HG02938 (cell line): ENCODE results near the gene CENPVL2.
"Not testable (repeated sequence)": the region's sequence is repeated elsewhere in the genome, so short reads cannot be mapped to it uniquely, and the experiment has no call there.

Experiments used
- ATAC-seq: cut with Tn5 transposase; IDR thresholded peaks from one replicate; pipeline ENCODE4 v1.9.1; 2021; ENCODE audit warnings: mild to moderate bottlenecking, moderate library complexity; ENCODE audit not compliant: unreplicated experiment

CENPVL2 gene

DNA sequence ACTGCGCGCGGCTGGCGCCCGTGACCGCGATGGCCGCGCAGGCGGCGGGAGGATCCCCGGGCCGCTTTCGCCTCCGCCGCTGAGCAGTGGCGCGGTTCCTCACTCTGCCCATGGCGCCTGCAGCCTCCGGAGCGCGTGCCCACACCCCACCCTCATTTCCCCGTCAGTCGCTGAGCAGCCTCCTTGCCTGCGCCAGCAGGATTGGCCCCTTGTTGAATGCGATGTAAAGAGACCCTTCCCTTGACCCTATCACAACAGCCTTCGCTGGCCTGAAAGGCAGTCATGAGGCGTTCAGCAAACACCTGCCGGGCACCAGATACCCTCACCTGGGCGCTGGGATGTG lies at the start of gene CENPVL2:
TSS of gene CENPVL2 (minus strand) at position 112 of the 343 bp plus-strand sequence. CDS start at position 112, 0 bp downstream.
- ATAC-seq: not testable (repeated sequence)

GRCh38 chrX:51728202-51728601 lies 45.6 kb upstream of the CENPVL2 start:
- ATAC-seq: no peak

DNA sequence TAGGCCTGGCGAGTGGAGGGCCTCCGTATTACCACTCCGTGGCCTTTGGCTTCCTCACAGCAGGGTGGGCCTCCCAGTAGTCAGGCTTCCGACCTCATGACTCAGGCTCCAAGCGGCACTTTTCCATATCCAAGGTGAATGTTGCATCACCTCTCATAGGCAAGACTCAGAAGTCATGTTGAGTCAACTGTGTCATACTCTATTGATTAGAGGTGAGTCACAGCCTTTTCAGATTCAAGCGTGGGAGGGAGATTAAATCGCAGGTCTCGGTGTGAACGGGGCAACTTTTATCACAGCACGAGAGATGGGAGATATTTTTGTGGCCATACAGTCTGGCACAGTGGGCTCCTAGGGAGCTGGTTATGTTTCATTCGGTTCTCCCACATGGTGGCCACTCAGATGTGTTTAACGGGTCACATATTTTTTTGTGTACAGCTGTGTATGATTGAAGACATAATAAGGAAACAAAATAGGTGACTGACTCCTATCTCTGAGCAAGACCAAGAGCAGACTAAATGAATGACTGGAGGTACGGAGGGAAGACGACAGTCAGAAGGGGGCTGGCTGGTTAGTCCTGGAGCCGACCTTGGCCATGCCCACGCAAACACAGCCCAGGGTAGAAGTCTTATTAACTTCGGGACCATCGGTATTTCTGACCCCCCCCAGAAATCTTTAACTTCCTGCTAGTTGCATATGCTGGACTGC lies 30.5 kb upstream of the CENPVL2 start:
- not testable (repeated sequence) for ATAC-seq

DNA sequence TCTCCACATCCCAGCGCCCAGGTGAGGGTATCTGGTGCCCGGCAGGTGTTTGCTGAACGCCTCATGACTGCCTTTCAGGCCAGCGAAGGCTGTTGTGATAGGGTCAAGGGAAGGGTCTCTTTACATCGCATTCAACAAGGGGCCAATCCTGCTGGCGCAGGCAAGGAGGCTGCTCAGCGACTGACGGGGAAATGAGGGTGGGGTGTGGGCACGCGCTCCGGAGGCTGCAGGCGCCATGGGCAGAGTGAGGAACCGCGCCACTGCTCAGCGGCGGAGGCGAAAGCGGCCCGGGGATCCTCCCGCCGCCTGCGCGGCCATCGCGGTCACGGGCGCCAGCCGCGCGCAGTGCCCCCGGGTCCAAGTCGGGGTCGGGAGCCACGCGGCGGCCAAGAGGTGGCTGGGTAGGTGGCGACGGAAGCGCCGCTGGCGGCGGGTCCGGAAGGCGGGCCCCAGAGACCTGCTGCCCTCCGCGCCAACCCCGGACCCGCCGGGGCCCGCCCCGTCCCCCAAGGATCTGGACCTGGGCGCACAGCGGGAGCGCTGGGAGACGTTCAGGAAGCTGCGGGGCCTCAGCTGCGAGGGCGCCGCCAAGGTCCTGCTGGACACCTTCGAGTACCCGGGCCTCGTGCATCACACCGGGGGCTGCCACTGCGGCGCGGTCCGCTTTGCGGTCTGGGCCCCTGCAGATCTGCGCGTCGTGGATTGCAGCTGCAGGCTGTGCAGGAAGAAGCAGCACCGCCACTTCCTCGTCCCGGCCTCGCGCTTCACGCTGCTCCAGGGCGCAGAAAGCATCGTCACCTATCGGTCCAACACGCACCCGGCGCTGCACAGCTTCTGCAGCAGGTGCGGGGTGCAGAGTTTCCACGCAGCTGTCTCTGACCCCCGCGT lies 27.9 kb upstream of the CENPVL2 start, which contains the start of gene CENPVL1:
TSS of gene CENPVL1 (plus strand) at position 236 of the 888 bp plus-strand sequence. CDS start at position 236, 0 bp downstream.
- ATAC-seq: not testable (repeated sequence)

DNA sequence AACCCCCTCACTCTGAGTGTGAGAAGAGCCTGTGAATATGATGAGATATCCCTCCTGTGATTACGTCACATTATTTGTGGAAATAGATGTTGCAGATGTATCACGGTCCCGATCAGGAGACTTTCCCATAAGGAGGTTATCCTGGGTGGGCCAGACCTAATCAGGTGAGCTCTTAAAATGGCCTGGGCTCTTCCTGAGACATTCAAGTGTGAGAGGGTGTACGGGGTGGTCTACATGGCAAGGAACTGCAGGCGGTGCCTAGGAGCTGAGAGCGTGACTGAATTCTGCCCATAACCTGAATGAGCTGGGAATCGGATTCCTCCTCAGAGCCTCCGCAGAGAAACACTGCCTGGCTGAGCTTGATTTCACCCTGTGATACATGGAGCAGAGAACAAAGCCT lies 14.8 kb upstream of the CENPVL2 start:
- ATAC-seq: no peak

GRCh38 chrX:51694254-51694653 lies 11.6 kb upstream of the CENPVL2 start:
- ATAC-seq: no peak

GRCh38 chrX:51681808-51682719 lies 567 bp downstream of the CENPVL2 start:
- not testable (repeated sequence) for ATAC-seq

DNA sequence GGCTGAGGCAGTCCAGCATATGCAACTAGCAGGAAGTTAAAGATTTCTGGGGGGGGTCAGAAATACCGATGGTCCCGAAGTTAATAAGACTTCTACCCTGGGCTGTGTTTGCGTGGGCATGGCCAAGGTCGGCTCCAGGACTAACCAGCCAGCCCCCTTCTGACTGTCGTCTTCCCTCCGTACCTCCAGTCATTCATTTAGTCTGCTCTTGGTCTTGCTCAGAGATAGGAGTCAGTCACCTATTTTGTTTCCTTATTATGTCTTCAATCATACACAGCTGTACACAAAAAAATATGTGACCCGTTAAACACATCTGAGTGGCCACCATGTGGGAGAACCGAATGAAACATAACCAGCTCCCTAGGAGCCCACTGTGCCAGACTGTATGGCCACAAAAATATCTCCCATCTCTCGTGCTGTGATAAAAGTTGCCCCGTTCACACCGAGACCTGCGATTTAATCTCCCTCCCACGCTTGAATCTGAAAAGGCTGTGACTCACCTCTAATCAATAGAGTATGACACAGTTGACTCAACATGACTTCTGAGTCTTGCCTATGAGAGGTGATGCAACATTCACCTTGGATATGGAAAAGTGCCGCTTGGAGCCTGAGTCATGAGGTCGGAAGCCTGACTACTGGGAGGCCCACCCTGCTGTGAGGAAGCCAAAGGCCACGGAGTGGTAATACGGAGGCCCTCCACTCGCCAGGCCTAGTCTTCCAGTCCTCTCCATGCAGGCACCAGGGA lies 2.8 kb downstream of the CENPVL2 start:
- ATAC-seq: not testable (repeated sequence)

DNA sequence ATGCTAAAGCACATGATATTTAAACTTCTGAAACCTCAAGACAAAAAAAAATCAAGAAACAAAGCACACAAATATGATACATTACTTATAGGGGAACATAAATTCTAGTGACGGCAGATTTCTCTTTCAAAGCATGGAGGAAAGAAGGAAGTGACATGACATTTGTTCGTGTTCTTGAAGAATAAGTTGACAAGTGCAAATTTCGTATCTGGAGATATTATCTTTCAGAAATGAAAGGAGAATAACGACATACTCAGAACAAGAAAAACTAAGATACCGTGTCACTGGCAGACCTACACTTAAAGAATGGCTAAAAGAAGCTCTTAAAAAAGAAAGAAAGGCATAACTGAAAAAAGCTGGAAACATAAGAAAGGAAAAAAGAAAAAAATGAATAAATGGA lies 16.6 kb downstream of the CENPVL2 start:
- ATAC-seq: no peak

DNA sequence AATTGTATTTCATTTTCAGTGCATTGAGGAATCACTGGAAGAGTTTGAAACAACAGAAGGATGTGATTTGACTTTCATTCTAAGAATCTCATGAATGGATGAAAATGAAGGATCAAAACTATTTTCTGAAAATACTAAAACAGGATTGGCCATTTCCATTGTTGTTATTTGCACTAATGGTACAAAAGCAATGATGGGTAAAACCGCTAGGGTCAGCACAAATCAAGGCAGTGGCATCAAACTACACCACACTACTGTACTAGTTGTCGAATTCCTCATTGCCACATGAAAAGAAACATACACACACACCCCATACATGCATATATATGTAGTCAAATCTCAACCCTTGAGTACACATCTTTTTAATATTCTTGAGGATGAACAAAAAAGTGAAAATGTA lies 39.3 kb downstream of the CENPVL2 start:
- ATAC-seq: no peak

GRCh38 chrX:51641421-51642021 lies 41.1 kb downstream of the CENPVL2 start:
- ATAC-seq: no peak

DNA sequence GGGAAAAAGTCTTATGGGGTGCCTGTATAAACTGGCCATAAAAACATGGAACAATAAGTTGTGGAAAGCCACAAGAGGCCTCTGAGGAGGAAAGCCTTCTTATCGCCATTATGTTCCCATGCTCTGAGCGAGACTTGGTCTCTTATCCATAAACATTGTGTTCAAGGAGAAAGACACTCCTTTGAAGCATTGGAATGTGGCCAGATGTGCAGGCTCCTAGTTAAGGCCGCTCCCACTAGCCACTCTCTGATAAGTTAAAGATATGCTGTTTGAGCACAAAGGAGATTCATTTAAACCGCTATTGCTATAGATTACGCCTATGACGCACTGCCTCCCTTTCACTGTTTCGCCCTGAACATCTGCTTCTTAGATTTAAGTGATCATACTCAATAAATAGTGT lies 46.1 kb downstream of the CENPVL2 start:
- ATAC-seq: not testable (repeated sequence)
